CD4-positive, alpha-beta T cell treated with Interleukin-1 beta for 1 hour (primary cell): ENCODE measurements around the gene ITGAV.

Experiments used
- DNase-seq, 2 donors: peaks; one replicate each; pipeline ENCODE4 v3.0.0-alpha.2; 2020 to 2022

ITGAV gene

DNA sequence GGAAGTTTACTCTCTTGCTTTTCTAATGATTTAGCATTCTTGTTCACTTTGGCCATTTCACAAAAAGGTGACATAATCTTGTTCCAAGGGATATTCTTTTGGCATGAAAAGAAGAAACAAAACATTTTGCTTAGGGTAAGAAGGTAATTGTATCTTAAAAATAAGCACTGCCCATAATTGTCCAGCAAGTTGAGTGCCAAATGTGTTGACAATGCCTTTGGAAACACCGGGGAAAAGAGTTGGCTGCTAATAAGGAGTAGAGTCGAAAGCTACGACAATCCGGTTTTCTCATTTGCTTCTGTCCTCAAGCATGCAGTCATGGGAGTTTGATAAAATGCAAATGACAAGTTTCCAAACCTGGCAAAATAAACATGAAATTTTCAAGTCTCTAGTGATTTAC lies 27.3 kb downstream of the ITGAV start:
- no peak for DNase-seq

DNA sequence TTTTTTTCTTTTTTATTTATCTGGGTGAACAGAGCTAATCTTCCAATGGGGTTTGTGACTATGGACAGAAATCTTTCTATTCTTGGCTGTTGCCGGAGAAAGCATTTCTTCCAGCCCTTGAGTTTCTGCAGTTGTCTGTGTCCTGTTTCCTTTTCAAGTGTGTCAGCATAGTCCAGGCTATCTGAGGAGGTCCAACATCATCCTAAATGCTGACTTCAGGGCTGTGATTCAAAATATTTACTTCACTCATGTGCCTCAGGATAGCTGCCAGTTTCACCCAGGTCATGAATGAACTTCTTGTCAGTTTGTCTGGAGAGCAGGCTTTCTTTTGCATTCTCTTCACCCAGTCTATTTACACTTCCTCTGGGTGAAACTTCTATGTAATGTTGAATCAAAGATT lies 27.9 kb downstream of the ITGAV start:
- DNase-seq: no peak

DNA sequence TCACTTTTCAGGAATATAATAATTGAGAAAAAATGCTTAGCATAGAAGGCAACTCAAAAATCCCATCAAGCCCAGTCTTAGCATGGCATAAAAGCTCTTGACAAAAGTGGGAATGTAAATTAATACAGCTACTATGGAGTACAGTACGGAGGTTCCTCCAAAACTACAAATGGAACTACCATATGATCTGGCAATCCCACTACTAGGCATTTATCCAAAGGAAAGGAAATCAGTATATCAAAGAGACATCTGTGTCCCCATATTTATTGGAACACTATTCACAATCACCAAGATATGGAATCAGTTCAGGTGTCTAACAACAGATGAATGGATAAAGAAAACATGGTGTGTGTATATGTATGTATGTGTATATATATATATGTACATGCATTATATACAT lies 28.8 kb downstream of the ITGAV start:
- no peak for DNase-seq

DNA sequence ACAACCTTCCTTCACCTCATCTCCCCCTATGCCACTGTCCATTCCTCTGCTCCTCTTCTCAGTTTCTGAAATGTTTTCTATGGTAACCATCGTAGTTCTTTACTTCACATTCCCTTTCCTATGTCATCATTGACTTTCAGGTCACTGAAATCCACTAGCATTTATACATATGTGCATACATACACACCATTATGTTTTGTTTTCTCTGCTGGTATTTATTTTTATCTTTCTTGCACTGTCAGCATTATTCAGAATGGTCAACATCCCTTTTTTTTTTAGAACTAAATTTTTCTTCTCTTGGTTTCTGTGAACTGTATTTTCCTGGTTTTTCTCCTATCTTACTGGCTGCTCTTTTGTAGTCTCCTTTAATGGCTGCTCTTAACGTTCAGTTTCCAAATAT lies 33.2 kb downstream of the ITGAV start:
- no peak for DNase-seq

DNA sequence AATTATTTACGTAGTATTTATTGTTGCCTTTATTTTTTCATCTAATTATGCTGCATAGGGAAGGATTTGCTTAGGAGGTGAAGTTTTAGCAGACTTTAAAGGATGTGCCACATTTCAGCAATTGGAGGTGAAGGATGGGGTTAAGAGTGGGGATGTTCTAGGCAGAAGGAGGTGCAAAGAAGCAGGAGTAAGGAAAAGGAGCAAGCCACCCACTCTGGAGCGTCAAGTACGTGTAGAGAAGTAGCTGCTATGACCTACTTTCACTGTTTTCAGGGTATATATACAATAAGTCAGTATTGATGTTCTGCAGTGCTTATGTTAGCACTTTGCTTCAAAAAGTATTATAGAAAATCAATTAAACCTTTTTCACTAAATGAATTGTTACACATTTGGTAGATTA lies 34.4 kb downstream of the ITGAV start:
- no peak for DNase-seq

DNA sequence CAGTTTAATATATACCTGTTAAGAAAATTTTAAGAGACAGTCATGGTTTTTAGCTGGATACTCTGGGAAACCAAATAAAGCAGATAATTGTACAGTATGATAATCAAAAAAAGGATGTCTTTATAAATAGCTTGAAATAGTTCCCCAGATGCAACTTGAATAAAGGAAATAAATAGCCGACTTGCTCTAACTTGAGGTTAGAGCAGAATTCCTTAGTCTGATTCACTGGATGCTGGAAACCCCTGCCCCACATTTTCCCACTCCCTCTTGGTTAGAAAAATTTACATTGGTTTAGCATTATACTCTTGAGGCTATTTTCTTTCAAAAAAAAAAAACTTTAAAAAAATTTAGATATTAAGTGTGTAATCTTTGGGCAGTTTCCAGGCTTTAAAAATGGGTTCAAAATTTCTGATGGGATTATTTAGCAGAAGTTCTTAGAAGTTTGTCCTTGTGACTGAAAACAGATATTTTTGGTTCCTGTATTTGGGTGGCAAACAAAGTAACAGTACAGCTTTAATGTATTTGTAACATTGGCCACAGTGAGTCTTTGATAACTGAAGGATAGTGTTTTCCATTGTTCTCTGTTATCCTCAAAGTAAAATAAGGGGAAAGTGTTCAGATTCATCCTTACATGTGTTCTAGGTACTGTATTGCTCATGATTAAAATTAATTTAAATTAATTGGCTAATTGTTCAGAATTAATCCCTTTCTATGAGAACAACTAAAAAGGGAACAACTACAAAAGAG lies 39.6 kb downstream of the ITGAV start:
- DNase-seq: no peak

DNA sequence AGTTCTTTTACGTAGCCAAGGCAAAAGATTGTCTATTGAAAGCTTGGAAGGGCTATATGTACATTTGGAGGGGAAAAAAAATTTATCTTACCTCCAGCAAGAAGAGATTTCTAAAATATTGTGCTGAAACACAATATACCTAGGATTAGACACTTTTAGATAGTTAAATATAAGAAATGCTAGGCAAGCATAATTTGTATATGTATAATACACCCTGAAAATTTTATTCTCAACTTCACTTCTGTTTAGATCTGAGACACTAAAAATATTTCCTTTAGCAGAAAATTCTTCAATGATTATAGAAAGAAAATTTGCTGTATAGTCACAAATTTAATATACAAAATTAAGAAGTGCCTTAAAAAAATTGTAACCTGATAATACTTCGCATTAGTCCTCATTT lies 42.6 kb downstream of the ITGAV start:
- DNase-seq: no peak

DNA sequence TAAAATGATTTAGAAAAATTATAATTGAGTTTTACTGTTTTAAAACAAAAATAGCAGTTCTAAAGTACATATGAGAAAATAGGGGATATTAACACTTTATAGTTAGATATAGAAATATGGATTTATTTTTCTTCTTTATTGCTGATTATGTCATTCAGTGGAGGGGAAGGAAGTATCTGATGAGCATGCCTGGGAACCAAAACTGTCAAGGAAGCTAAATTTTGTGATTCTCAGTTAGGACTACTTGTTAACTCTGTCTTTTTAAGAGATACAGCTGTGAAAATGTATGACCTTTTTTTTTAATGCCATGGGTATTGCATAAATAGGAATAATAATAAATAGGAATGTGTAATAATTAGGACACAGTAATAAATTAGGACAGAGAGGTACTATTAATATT lies 44.8 kb downstream of the ITGAV start:
- no peak for DNase-seq

DNA sequence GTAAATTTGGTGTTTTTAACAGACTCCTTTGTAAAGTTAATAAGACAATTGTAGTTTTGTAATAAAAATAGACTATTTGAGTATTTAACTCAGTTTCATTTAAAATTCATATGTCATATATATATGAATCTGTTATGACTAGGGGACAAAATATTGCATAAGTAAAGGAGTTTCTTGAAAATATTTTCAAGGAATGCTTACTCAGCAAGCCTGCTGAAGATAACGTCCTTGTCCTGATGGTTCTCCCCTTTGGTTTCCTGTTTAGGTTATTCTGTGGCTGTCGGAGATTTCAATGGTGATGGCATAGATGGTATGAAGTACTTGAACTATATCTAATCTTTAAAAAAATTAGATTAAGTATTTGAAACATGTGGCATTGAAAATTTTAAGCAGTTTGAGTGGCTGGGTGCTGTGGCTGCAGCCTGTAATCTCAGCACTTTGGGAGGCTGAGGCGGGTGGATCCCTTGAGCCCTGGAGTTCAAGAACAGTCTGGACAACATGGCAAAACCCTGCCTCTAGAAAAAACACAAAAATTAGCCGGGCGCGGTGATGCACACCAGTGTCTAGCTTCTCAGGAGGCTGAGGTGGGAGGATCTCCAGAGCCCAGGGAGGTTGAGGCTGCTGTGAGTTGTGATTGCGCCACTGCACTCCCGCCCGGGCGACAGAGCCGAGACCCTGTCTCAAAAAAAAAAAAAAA lies 47.1 kb downstream of the ITGAV start:
- DNase-seq: no peak

DNA sequence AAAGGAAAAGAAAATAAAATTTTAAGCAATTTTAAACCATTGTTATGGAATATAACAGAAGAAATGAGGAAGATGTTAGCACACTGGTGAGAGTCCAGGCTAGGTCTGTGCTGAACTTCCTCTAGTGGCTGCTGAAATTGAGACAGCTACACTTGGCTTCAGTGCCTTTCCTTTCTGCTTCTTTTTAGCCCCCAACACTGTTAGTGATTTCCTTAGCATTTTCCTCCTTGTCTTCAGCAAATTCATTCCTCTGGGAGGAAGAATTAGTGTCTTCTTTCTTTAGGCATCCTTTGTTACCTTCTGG lies 47.6 kb downstream of the ITGAV start:
- DNase-seq: no peak

DNA sequence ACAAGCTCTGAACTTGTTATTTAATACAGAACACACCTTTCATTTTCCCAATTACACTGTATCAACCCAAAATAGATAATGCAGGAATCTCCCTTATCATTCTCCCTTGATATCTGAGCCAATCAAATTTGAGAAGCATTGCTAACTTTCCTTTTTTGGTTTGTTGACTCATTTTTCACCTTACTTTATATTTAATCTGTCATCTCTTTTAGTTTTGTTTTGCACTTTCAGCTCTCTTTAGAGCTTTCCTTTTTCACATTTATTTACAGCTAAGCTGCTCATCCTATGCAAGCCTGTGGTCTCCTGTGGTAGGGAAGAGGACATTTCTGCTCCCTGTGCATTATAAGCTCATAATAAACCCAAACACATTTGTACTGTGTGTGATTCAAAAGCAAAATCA lies 50.1 kb downstream of the ITGAV start:
- DNase-seq: no peak

DNA sequence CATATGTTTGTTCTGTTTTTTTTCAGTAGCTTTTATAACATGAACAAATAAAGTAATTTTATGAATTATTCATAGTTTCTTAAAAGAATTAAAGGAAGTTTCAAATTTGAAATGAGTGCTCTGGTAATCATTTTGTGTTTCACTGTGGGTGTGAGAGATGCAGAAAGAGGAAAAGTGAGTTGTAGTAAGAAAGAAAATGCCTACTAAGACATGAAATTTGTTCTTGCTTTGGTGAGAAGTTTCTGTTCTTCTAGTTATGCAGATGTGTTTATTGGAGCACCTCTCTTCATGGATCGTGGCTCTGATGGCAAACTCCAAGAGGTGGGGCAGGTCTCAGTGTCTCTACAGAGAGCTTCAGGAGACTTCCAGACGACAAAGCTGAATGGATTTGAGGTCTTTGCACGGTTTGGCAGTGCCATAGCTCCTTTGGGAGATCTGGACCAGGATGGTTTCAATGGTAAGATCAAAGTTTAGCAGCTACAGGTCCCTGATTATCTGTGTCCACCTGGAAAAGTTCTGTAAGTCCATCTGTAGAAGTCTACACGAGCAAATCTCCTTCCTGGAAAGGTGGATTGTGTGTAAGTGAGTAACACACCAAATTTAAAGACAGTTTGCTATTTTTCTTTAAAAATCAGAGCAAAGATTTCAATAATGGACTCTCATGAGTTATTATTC lies 51.4 kb downstream of the ITGAV start:
- DNase-seq: no peak

DNA sequence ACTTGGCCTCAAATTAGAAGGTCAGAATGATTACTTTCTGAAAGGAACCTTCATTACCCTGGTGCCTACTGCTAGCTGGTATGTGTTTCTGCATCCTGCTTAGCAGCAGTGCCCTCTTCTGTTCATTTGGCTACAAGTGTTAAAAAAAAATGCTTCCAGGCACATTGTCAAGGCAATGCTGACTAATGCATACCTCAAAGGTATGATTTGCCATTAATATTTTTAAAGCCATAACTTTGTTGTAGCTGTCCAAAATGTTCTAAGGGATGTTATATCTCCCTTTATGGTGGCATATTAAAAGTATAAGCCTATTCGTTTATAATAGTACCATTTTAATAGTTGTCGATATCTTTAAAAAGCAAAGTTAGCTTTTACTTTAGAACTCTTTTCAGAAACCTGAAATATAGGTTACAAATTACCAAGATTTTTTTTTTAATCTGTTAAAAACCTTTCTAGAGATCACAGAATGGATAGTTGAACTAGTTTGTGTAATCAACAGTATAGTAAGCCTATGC lies 52.0 kb downstream of the ITGAV start:
- peak; percentile 21 to 54 for DNase-seq

DNA sequence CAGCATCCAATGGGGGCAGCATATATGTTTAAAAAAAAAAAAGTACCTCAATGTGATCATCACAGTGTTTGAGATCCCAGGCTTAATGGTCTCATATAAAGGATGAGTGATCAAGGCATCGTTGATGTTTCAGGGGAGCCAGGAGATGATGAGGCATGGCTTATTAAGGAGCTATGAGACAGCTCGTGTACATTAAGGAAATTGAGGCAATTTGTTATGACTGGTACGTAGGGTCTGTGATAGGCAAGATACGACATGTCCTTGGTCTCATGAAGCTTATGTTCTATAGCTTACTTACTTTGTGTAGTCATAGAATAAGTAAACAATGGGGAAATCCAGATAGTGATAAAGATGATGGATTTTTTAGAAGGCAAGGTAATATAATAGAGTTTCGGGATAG lies 54.9 kb downstream of the ITGAV start:
- no peak for DNase-seq

DNA sequence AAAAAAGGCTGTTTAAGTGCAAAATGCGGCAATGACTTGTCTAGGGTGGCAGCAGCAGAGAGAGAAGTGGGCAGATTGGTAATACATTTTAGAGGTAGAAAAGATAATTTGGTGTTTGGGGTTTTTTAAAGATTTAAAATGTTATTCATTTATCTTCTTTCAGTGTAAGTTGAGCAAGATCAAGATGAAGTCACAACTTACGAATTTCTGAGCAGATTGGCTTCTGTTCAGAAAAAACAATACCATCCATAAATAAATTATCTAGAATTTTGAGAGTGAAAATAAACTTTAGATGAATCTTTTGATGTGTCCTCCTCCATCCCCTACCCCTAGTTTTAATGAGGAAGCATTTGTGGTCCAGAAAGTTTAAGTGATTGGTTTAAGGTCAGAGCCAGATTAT lies 56.1 kb downstream of the ITGAV start:
- no peak for DNase-seq

DNA sequence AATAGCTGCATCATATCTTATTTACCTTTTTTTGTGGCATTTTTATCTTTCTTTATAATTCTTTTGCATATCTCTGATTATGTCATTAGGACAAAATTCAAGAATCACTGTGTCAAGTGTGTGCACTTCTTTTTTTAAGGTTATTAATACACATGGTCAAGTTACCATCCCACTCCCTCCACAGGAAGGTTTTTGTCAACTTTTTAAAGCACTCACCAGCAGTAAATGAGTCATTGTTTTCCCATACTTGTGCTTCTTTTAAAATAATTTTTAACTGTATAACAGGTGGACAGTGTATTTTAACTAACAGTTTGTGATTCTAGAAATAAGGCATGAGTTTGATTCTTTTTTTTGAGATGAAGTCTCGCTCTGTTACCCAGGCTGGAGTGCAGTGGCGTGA lies 58.3 kb downstream of the ITGAV start:
- DNase-seq: no peak

DNA sequence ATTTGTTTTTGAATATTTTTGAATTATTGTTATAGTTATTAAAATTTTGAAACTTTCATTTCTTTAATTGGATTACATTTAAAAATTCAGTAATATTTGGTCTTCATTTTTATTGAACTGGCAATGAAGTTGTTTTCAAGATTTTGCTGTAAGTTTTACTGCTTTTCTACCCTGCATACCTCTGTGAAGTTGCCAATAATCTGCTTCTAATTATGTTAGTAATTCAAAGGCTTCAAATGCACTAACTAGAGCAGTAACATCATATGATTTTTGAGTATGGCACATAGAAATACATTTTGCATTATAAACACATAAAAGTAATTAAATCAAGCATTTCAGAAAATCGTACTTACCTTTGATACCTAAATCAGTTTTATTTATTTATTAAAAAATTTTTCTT lies 63.7 kb downstream of the ITGAV start:
- no peak for DNase-seq

DNA sequence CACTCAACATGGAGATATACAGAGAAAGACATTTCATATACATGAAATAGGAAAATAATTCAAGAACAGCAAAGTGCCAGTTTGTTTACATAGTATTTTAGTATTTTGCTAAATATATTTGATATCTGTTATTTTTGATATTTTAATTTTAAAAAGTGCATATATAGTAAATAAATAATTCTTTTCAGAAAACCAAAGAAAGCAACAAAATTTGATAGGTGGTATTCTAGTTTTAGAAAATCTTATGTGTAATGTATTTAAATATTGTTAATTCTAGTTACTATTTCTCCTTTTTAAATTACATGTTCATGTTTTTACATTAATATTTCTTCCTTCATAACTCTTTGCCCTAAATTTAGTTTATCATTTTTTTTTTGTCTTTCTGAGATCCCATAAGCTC lies 69.5 kb downstream of the ITGAV start:
- DNase-seq: no peak

DNA sequence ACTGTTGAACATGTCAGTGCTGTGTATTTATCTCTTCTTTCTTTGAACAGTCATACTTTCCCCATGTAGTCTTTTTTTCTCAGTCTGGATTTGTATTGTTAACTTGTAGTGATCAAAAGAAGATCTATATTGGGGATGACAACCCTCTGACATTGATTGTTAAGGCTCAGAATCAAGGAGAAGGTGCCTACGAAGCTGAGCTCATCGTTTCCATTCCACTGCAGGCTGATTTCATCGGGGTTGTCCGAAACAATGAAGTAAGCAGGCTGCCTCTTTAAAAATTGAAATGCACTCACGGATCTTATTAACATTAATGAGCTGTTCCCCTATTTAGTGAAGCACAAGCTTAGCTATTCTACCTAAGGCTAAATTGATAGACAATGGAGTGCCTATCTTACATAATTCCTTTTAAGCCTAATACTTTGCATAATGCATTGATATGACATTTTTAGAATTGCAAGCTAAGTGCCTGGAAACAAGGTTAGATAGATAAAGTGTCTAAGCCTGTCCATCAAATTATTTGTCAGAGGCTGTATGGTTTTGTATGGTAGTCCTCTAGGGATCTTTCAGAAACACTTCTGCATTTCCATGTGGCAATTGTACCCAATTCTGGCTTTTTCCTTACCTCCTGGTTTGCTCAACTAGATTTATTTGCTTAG lies 74.7 kb downstream of the ITGAV start:
- DNase-seq: no peak

DNA sequence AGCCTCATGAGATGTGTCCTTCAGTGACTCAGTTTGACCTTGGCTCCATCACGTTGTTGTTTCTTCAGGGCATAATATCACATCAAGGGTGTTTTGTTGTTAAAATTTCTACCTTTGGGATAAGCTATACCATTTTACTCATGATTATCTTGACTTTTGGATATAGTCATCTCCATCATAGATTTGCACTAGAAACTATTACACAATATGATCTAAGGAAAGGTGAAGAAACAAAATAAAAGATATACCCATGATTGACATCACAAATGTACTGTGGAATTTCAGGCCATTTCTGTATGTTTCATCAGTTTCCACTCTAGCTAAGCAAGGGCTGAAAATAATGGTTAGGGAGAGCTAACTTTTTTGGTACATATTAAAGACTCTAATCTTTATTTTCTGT lies 79.3 kb downstream of the ITGAV start:
- no peak for DNase-seq

DNA sequence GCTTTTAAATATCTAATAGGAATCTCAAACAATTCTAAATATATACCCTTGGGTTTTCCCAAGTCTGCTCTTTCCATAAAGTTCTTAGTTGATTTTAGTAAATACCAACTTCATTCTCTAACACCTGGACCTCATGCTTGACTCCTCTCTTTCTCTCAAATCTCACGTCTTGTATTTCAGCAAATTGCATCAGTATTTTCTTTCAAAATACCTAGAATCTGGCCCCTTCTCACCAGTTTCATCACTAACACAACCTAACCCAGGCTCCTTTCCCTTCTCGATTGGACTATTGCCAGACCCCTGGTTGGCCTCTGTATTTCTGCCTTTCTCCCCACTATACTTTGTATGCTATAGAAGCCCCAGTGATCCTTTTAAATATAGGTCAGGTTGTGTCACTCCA lies 81.0 kb downstream of the ITGAV start:
- no peak for DNase-seq

DNA sequence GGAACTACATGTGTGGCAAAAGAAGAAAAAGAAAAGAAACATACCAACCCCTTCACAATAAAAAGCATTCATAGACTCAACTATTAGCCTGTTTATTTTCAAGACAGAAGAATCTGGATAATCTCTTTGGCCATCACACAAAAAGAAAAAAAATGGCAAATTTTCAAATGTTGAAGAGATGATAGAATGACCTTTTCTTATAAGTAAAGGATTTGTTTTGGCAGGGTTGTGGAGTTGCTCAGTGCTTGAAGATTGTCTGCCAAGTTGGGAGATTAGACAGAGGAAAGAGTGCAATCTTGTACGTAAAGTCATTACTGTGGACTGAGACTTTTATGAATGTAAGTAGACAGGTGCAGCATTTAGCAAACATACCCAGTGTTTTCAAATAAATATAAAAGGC lies 85.5 kb downstream of the ITGAV start:
- no peak for DNase-seq

DNA sequence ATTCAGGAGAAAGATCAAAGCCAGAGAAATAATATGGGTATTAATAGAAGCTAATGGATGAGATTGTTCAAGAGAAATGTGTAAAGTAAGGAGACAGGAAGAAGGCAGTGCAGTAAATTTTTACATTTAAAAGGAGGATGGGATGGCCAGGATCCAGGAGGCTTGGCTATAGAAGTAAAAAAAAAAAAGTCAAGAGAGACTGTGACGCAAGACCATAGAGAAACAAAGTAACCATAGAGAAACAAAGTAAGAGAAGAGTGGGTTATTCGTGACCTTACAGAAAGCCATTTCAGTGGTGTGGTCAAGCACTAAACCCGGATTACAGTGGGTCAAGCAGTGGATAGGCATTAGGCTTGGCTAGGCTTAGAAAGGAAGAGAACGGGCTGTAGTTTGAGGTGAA lies 93.5 kb downstream of the ITGAV start:
- no peak for DNase-seq

DNA sequence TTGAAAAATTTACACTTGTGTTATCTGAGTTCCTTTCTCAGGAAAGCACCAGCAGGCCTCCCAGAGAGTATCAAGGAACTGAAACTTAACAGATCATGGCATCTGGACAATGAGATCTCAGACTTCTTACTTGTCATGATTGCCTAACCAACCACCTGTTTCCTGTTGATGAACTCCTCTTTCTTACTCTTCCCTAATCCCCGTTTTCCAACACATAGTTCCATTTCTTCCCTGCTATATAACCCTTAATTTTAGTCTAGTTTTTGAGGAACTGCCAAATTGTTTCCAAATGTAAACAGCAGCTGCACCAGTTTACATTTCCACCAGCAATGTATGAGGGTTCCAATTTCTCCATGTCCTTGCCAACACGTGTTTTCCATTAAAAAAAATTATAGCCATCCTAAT lies 98.0 kb downstream of the ITGAV start:
- no peak for DNase-seq
